ENCODE measurements around the gene DNAI1.

DNAI1 gene

GRCh38 chr9:34551751-34552605, 93.4 kb downstream of the DNAI1 start:
- DNase-seq (ENCODE audit: low read depth): no peak

DNA sequence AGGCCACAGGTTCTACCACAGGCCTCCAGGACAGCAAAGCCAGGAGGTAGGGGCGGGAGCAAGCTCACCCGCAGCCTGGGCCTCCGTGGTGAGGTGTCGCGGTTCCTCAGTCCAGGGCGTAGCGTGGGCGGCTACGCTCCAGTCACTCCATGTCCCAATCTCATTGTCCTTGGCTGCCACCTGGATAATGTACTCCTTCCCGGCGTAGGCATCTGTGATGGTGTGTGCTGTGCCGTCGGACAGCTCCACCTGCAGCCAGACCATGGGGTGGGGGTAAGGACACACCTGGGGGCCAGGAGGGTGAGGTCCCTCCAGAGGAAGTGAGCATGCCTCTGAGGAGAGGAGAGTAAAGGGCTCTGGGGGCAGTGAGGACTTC, 94.0 kb downstream of the DNAI1 start:
- H3K4me3 ChIP-seq (ENCODE audit: low read depth, low read length): no peak overlapping the region
- no peak for DNase-seq (ENCODE audit: low read depth)
- no peak for TF ChIP-seq CTCF (IDR thresholded peaks at IDR 0.05; ENCODE audit: low read depth, low read length, missing control alignments)

More at GRCh38 chr9:34551751-34552605, 93.4 kb downstream of the DNAI1 start:
- no peak overlapping the region for H3K4me3 ChIP-seq (ENCODE audit: low read depth, low read length)
- no peak for TF ChIP-seq CTCF (IDR thresholded peaks at IDR 0.05; ENCODE audit: low read depth, low read length, missing control alignments)

DNA sequence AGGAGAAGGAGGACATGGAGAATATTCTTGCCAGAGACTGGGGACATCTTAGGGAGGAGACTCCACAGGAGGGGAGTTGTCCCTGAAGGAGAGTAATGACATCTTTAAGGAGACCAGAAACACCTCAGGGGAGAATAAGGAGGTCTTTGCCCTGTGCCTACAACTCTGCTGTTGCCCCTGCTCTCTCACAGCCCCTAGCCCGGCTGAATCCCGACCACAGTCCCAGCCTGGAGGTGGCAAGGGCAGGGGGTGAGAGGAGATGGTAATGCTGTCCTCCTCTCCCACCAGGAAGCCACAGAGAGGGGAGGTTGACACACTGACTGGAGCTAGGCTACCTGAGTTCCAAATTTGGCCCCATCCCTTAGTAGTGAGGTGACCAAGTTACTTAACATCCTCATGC, 94.4 kb downstream of the DNAI1 start:
- no peak for TF ChIP-seq CTCF (IDR thresholded peaks at IDR 0.05; ENCODE audit: low read depth, low read length, missing control alignments)
- DNase-seq (ENCODE audit: low read depth): no peak
- no peak overlapping the region for H3K4me3 ChIP-seq (ENCODE audit: low read depth, low read length)

DNA sequence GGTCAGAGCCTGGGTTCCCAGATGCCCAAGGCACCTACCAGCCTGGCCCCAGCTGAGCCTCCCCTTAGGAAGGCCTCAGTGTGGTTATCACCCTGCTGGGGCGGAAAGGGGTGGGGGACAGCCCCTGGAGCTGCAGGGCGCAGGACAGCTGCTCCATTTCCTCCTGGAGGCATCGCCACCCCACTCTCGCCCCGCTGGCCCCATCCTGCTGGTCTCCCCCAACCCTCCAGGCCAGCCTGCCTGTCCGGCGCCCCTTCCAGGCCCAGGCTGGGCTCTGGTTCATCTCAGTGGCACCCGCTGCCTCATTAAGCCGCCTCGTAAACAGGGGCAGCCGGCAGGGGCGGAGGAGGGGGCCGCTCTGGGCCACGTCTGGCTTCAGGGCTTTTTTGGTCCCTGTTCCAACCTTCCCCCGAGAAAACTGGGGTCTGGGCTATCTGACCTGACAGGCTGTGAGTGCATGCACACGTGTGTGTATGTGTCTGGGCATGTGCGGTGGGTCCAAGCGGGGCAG, 95.0 kb downstream of the DNAI1 start:
- TF ChIP-seq CTCF (IDR thresholded peaks at IDR 0.05; ENCODE audit: low read depth, low read length, missing control alignments): no peak
- H3K4me3 ChIP-seq (ENCODE audit: low read depth, low read length): no peak overlapping the region
- DNase-seq (ENCODE audit: low read depth): no peak

DNA sequence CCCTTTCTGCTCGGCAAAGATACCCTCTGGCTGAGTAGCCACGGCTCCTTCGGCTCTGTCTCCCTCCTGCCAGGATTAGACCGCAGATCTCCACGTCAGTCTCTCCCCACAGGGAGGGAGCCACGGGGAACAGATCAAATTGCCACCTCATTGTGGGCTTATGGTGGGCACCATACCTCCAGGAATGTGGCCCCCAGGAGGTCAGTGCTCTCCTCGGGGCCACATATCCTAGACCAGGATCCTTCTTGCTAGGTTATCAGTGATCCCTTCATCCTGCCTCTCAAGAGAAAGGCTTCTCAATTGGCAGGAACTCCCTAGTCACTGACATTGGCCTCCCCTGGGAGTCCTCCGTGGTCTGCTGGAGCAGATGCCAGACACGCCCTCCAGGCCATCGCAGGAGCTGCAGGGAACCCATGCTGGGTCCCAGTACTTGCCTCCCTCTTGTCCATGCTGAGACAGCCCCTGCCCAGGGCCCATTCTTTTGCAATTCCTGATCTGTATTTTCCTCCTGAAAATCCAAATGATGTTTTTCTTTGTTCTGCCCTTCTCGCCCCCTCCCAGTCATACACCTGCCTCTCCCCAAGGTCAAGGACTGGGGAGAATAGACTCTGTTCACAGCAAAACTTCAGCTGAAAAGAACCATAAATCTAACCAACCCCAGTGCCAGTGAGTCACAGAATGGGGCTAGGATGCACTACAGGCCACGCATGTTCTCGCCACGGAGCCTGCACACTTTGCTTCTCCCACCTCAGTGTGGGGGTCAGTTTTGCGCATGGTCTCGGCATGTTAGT, 95.8 kb downstream of the DNAI1 start:
- TF ChIP-seq CTCF (IDR thresholded peaks at IDR 0.05; ENCODE audit: low read depth, low read length, missing control alignments): no peak
- H3K4me3 ChIP-seq (ENCODE audit: low read depth, low read length): no peak overlapping the region
- no peak for DNase-seq (ENCODE audit: low read depth)

GRCh38 chr9:34555002-34555348, 96.4 kb downstream of the DNAI1 start:
- no peak for TF ChIP-seq CTCF (IDR thresholded peaks at IDR 0.05; ENCODE audit: low read depth, low read length, missing control alignments)
- no peak for DNase-seq (ENCODE audit: low read depth)
- H3K4me3 ChIP-seq (ENCODE audit: low read depth, low read length): no peak overlapping the region
